Sigmoid colon (tissue), 4 donors: ENCODE measurements around the gene SPI1.

ENCODE experiments used
- CTCF ChIP-seq, 4 experiments: fragments of 450-650 bp in 3 of 4; fragments of 200-600 bp in 1 of 4; IDR thresholded peaks; one replicate each; pipeline ENCODE4 v1.5.1; 2016 to 2019; ENCODE audit warnings: antibody characterized with exemption in 4 of 4, mild to moderate bottlenecking in 3 of 4, moderate library complexity in 2 of 4
- EP300 ChIP-seq, 4 donors: sonication (generic); formaldehyde crosslinking; IDR thresholded peaks; one replicate each; pipeline ENCODE4 v1.6.1; 2017; ENCODE audit warnings: antibody characterized with exemption in 4 of 4
- POLR2A ChIP-seq, 2 donors: fragments of 450-650 bp; IDR thresholded peaks; one replicate each; pipeline ENCODE4 v1.6.1; 2016; ENCODE audit warnings: antibody characterized with exemption in 2 of 2, mild to moderate bottlenecking in 2 of 2, moderate library complexity in 2 of 2
- POLR2AphosphoS5 ChIP-seq, 4 donors: sonication (generic); formaldehyde crosslinking; IDR thresholded peaks; one replicate each; pipeline ENCODE4 v1.6.1; 2017; ENCODE audit warnings: antibody characterized with exemption in 4 of 4

- TF ChIP-seq CTCF (IDR thresholded peaks at IDR 0.05) (no peak), POLR2A (IDR thresholded peaks at IDR 0.05) (no peak), POLR2AphosphoS5 (IDR thresholded peaks at IDR 0.05) (no peak), EP300 (IDR thresholded peaks at IDR 0.05) (no peak)
These were observed 39.7 kb downstream of the SPI1 start for GRCh38 chr11:47338396-47339241.
